ENCODE results near the gene BMP8B.

DNA sequence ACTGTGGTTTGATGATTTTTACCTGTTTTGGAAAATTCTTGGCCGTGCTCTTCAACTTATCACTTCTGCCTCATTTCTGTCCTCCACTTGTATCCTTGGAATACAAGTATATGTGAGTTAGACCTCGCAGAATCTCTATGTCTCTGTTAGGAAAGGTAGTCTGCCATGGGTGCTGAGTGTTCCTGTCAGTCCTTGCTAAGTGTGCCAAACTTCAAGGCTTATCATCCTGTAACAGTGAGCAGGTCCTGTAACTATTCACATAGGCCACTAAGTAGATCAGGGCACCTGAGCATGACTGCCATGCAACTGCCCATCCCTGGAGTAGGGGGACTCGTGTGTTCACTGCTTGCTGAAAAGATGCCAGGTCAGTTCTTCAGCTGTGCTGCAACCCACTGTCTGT lies 24.2 kb upstream of the BMP8B start:
- TF ChIP-seq, protein P1, sequence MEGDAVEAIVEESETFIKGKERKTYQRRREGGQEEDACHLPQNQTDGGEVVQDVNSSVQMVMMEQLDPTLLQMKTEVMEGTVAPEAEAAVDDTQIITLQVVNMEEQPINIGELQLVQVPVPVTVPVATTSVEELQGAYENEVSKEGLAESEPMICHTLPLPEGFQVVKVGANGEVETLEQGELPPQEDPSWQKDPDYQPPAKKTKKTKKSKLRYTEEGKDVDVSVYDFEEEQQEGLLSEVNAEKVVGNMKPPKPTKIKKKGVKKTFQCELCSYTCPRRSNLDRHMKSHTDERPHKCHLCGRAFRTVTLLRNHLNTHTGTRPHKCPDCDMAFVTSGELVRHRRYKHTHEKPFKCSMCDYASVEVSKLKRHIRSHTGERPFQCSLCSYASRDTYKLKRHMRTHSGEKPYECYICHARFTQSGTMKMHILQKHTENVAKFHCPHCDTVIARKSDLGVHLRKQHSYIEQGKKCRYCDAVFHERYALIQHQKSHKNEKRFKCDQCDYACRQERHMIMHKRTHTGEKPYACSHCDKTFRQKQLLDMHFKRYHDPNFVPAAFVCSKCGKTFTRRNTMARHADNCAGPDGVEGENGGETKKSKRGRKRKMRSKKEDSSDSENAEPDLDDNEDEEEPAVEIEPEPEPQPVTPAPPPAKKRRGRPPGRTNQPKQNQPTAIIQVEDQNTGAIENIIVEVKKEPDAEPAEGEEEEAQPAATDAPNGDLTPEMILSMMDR (IDR thresholded peaks at IDR 0.05), result no peak
- TF ChIP-seq EZH2 (IDR thresholded peaks at IDR 0.05; ENCODE audit: borderline replicate concordance, insufficient read depth, low read depth, low read length, poor library complexity, severe bottlenecking), result no peak

All from B cell (primary cell).